HG03558 (cell line): Measurements from ENCODE around the gene EIF1.
"Not testable (repeated sequence)": the region's sequence is repeated elsewhere in the genome, so short reads cannot be mapped to it uniquely, and the experiment has no call there.

Source experiments
- ATAC-seq: cut with Tn5 transposase; IDR thresholded peaks from one replicate; pipeline ENCODE4 v1.9.1; 2021; ENCODE audit warnings: moderate number of reproducible peaks; ENCODE audit not compliant: unreplicated experiment; ENCODE audit errors: extremely low read depth

Gene EIF1

GRCh38 chr17:41695134-41695661 lies 6.5 kb downstream of the EIF1 start:
- ATAC-seq: no peak

- no peak for ATAC-seq
Observed at GRCh38 chr17:41695954-41696757, 7.5 kb downstream of the EIF1 start.

GRCh38 chr17:41697122-41697962 lies 8.7 kb downstream of the EIF1 start:
- no peak for ATAC-seq

GRCh38 chr17:41700843-41701242 lies 12.2 kb downstream of the EIF1 start:
- not testable (repeated sequence) for ATAC-seq

GRCh38 chr17:41702712-41703111 lies 14.0 kb downstream of the EIF1 start:
- ATAC-seq: no peak

GRCh38 chr17:41705271-41705991 lies 16.7 kb downstream of the EIF1 start:
- ATAC-seq: no peak

GRCh38 chr17:41707803-41708669 lies 19.4 kb downstream of the EIF1 start:
- no peak for ATAC-seq

- no peak for ATAC-seq
Observed at GRCh38 chr17:41710472-41711090, 21.9 kb downstream of the EIF1 start.

GRCh38 chr17:41711669-41712400 lies 23.1 kb downstream of the EIF1 start, which contains the start of gene GAST:
TSS of gene GAST (plus strand) at chr17:41712331. CDS start at chr17:41715437, 3,106 bp downstream.
- ATAC-seq: no peak

- ATAC-seq: no peak
Observed at GRCh38 chr17:41717408-41718286, 29.0 kb downstream of the EIF1 start.

GRCh38 chr17:41718287-41718645 lies 29.6 kb downstream of the EIF1 start:
- no peak for ATAC-seq

- no peak for ATAC-seq
Observed at GRCh38 chr17:41722231-41722630, 33.5 kb downstream of the EIF1 start.

GRCh38 chr17:41723801-41724475 lies 35.3 kb downstream of the EIF1 start:
- no peak for ATAC-seq

GRCh38 chr17:41724476-41725050 lies 35.9 kb downstream of the EIF1 start:
- no peak for ATAC-seq

GRCh38 chr17:41725134-41725533 lies 36.4 kb downstream of the EIF1 start:
- ATAC-seq: no peak

- no peak for ATAC-seq
Observed at GRCh38 chr17:41728056-41728455, 39.4 kb downstream of the EIF1 start.

- ATAC-seq: no peak
Observed at GRCh38 chr17:41730479-41730878, 41.8 kb downstream of the EIF1 start.
